CD4-positive, alpha-beta T cell treated with Interleukin-10 for 1 hour (primary cell): ENCODE data around the gene SUN3.
"Not testable (repeated sequence)": the region's sequence is repeated elsewhere in the genome, so short reads cannot be mapped to it uniquely, and the experiment has no call there.

Experiments used
- DNase-seq: peaks from one replicate; pipeline ENCODE4 v3.0.0-alpha.2; 2020

The SUN3 gene

DNA sequence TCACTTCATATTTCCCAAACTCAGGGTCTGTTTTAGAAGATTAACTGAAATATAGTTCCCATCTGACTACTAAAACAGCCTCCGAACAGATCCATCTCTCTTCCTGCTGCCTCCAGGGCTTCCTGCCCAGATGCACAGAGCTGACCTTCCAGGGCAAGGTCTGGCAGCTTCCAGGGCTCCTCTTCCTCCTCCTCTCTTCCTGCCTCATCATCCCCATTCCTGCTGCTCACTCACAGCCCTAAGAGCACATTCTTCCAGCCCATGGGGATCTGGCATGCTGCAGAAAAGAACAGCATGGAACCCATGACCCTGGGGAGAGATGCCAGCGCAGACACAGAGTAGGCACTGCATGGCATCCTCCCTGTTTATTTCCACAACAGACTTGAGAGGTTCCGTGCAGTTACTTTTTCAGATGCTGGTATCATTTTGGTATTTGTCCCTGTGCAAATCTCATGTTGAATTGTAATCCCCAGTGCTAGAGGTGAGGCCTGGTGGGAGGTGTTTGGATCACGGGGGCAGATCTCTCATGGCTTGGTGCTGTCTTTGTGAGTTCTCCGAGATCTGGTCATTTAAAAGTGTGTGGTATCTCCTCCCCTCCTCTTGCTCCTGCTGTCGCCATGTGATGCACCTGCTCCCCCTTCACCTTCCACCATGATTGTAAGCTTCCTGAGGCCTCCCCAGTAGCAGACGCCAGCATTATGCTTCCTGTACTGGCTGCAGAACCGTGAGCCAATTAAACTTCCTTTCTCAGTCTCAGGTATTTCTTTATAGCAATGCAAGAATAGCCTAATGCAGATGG lies 85.0 kb downstream of the SUN3 start:
- DNase-seq, result no peak

DNA sequence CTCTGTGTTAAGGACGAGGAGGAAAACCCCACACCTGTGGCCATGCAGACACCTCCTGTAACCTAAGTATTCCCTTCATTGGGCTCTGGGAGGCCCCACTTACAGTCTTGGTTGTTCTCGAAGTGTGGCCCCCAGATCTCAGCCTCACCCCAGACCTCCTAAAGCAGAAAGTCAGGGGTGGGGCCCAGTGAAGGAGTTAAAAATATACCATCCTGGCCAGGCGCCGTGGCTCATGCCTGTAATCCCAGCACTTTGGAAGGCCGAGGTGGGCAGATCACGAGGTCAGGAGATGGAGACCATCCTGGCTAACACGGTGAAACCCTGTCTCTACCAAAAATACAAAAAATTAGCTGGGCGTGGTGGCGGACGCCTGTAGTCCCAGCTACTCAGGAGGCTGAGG lies 86.3 kb downstream of the SUN3 start:
- not testable (repeated sequence) for DNase-seq

DNA sequence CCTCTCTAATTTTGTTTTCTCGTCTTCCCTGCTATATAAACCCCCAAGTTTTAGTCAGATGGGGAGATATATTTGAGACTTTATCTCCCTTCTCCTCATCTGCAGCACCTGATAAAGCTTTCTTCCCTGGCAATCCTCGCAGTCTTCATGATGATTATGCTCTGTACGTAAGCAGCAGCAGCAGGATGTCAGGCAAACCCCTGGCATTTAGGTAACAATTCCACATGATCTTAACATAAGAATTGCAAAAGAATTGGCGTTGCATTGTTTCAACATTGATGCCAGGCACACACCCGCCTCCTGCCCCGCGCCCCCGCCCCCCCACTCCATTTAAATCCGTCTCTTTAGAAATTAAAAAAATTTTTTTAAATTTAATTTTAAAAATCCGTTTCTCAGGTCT lies 86.8 kb downstream of the SUN3 start:
- DNase-seq, result no peak

DNA sequence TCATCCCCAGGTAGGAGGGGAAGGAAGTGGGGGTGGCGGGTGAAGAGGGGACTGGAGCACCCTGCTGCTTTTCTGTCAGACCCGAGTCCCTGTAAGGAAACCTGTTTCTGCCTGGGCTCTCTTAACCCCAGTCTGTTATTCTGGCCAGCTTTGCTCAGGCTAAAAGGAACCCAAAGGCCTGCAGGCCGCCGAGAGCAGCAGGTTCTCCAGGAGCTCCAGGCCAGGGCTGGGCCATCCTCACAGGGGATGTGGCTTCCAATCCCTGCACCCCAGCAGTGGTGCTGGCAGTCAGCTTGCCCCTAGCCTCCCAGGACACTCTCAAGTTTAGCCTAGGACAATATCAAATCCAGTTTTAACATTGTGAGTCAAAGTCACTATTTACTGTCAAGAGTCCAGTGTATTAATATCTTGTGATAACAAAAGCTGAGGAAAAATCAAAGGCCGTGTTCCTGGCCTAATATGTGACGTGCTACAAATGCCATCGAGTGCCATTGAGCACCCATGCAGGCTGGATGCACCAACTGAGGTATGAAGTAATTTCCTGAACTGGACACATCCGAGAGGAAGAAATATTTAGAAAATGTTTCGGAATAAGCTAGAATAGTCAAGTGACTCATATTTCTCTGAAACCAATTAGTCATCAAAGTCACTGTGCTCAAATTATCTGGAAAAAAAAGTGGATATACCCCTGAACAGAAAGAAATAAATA lies 87.6 kb downstream of the SUN3 start:
- no peak for DNase-seq

DNA sequence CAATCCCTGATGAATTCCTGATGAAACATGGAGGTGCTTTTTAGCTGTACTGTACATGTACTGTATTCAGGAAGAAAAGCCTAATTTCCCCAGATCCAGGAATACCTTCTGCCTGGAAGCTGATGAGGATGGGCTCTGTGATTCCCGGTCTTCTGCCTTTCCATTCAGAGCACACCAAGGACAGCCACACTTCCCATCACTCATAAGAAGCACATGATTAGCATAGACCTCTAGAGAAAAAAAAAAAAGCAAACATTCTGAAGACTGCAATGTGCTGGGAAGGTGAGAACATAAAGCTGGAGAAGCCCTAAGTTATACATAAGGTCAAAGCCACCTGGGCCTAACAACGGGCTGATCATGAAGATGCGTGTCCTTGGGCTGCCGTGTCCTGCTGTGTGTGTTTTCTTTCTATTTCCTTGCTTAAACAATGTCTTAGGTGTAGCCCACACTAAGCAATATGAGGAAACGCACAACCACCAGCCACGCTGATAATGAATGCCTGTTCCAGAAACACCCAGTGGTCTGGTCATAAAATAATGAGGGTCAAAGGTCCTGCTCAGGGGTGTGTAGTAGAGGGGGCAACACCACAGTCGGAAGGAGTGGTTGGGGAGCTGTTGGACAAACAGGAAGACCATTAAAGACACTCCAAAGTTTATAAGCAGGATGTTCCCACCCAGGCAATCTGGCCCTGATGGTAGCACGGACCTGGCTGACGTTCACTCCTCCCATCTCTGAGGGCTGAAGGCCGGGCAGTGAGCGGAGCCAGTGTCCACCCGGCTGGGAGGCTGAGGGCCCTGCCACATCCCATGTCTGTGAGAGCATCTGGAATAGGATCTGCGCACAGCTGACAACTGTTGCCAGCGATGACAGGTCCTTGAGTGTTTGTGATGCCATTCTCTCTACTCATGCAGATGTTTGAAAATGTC lies 88.6 kb downstream of the SUN3 start:
- DNase-seq, result no peak

DNA sequence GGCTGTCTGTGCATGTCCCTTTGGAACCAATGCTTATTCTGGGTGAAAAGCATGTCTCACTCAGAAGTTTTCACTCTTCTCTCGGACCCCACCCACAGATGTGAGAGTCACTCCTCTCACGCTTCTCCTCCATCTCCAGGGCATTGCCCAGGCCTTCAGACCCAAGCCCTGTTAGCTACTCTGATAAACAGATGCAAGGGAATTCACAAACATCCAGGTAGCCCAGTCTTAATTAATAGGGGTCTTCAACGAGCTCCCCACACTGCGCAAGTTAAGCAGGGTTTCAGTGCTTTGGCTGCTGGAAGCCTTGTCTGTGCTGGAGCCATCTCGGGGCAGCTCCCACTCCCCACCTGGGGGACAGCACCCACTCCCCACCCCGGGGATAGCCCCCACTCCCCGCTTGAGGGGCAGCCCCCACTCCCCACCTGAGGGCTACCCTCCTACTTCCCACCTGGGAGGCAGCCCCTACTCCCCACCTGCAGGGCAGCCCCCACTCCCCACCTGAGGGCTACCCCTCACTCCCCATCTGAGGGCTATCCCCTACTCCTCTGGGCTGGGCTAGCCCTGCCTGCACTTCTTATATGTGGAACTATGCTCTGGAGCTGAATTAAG lies 89.4 kb downstream of the SUN3 start:
- no peak for DNase-seq

DNA sequence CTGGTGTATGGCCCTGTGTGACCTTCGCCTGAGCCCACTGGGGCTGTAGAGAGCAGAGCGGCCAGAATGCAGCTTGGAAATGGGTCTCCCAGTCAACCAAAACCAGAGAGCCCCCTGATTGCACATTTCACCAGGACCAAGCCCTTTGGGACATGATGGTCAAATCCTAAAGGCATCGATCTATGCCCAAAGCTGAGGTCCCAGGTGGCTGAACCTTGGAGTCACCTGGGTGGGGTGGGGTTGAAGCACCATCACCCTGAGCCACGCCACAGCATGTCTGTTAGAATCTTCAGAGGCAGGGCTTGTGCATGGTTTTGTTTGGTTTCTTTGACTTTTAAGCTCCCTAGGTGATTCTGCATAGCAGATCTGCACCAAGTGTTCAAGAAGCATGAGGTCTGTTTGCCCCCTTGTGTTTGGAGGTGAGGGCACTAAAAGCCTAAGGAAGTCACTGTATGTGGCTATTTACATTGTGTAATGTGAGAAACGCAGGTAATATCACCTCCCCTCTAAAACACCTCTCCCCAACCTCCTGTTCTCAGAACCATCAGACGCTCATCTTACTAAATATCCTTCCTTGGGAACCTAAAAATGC lies 90.2 kb downstream of the SUN3 start:
- no peak for DNase-seq

DNA sequence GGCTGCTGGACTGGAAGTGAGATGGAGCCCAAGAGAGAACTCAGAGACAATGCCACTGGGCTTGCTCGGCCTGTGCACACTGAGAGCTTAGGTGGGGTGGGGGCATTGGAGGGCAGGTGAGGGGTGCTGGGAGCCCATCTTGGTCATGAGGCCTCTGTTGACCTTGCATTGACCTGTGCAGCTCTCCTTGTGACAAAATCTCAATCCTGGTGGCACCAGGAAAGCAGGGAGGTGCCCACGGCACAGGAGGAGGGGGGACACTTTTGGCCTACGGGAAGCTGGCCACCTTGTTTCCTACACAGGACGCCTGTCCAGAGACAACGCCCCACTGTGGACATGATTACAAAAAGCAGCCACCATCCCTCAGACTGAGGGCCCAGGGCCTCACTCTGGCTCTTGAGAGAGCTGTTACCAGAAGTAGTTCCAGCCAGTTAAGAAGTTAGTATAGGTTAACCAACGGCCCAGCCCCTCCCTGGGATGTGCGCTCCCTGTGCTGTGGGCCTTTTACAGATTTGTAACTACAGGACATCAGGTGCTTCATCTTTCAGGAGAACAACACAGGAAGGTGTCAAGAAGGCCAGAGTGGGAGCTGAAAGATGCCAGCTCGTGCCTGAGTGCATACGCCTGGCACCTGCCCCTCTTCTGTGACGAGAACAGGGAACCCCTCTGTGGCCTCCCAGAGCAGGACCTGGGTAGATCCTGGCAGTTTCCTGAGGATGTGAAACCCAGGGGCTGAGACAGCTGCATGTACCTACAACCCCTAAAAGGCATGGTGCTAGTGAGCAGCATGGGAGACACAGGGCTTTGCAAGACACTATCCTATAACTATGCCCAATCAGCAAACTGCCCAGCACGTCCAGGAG lies 91.0 kb downstream of the SUN3 start:
- DNase-seq, result no peak
